ENCODE data around the gene PDP2.

Gene PDP2

DNA sequence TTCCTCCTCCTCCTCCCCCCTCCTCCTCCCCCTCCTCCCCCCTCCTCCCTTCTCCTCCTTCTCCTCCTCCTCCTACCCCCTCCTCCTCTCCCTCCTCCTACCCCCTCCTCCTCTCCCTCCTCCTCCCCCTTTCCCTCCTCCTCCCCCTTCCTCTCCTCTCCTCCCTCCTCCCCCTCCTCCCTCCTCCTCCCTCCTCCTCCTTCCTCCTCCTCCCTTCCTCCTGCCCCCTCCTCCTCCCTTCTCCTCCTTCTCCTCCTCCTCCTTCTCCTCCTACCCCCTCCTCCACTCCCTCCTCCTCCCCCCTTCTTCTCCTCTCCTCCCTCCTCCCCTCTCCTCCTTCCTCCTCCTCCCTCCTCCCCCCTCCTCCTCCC is 6.6 kb upstream of the PDP2 start:
- POLR2A ChIA-PET, result interaction anchor here (1.1 to 1.3 kb wide), 3 partner anchors 17 to 223 kb away, joined by 3 to 13 read pairs (median 4); partner anchors contain the start of gene NAE1
- no peak for DNase-seq (ENCODE audit: extremely low spot score)
- CTCF ChIA-PET, result interaction anchor here (0.5 to 1.6 kb wide), 11 partner anchors 8 to 506 kb away, joined by 3 to 6 read pairs (median 3); no protein-coding TSS in a partner anchor
- TF ChIP-seq ELF4 (IDR thresholded peaks at IDR 0.05) (no peak), FOXK2 (IDR thresholded peaks at IDR 0.05) (no peak), ZNF384 (IDR thresholded peaks at IDR 0.05) (no peak), L3MBTL2 (conservative IDR thresholded peaks at IDR 0.05) (no peak), CTBP1 (IDR thresholded peaks at IDR 0.05; ENCODE audit: borderline replicate concordance) (no peak), ARNT (IDR thresholded peaks at IDR 0.05) (no peak)

DNA sequence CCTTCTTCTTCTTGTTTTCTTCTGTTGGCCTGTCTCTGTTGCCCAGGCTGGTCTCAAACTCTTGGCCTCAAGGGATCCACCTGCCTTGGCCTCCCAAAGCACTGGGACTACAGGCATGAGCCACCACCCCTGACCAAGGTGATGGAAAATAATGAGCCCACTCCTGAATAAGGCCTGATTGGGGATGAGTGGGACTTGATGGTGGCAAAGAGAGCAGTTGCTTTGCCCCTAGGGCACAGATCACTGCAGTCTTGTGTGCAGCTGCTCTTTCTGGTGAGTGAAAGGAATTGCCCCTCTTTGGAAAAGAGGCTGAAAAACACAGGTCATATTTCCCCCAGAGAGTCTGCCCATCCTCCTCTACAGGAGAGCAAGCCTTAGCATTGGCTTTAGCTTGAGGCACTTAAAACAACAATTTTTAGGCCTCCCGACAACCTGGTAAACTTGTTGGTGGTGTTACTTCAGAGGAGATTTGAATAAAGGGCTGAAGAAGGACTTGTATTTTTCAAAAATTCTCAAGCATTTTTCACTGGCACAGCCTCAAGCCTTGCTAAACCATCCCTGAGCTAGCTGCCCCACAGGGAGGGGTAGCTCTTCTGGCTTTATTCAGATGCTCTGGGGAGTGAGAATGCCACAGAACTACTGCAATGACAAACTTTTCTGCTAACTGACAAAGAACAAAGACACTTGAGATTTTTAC is 6.1 kb upstream of the PDP2 start:
- no peak for DNase-seq (ENCODE audit: extremely low spot score)
- TF ChIP-seq TARDBP (IDR thresholded peaks at IDR 0.05) (no peak), BHLHE40 (IDR thresholded peaks at IDR 0.05; ENCODE audit: borderline replicate concordance) (no peak), ELF4 (IDR thresholded peaks at IDR 0.05) (no peak), SUZ12 (IDR thresholded peaks at IDR 0.05) (no peak), LEF1 (IDR thresholded peaks at IDR 0.05; ENCODE audit: borderline replicate concordance) (no peak), FOXK2 (IDR thresholded peaks at IDR 0.05) (no peak)
- ChIA-PET POLR2A (interaction anchor here (0.7 to 1.1 kb wide), 2 partner anchors 43 to 60 kb away, joined by 3 read pairs; partner anchors contain the start of genes CIAO2B and NAE1), CTCF (interaction anchor here (1.1 to 1.5 kb wide), 3 partner anchors 21 to 146 kb away, joined by 4 to 8 read pairs (median 5); partner anchors contain the start of gene NAE1)

DNA sequence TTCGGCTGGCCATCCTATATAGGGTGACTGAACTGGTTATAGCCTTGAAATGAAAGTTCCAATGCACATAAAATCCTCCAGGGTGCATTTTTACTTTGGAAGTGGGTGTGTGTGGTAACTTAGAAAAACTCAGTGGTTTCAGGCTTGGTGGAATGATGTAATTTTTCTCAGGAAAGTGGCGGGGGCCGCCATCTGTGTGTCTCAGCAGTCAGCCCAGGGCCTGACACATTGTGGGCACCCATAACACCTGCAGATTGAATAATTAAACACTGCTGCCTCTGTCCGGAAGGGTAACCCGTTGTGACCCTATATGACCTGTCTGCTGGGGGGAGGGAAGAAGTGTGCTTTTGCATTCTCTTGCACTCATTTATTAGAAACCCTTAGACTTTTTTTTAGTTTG is 2.2 kb upstream of the PDP2 start:
- no peak for DNase-seq (ENCODE audit: extremely low spot score)
- CTCF ChIA-PET, result interaction anchor here (1.1 kb wide), 1 partner anchor 10 kb away, joined by 3 read pairs; no protein-coding TSS in a partner anchor
- POLR2A ChIA-PET, result no interaction called here
- no peak for TF ChIP-seq FOXK2 (IDR thresholded peaks at IDR 0.05)
- no peak for TF ChIP-seq LEF1 (IDR thresholded peaks at IDR 0.05; ENCODE audit: borderline replicate concordance)
- no peak for TF ChIP-seq SUZ12 (IDR thresholded peaks at IDR 0.05)

DNA sequence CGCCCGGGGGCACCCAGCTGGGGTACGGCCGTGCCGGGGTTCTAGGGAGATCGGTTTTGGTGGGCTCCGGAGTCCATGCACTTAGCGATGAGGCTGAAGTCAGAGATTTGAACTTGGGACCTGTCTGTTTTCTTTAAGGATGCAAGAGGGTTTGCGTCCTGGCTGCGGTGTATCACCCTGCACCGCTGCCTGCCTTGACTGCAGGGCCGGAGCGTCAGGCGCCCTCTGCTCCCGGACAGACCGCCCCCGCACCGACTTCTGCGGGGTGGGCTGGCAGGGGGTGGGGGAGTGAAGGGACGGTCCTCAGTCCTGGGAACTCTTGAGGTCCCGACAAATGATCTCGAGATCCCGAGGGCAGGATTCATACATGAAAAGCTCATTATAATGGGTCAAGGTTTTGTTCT is 701 bp downstream of the PDP2 start:
- DNase-seq (ENCODE audit: extremely low spot score), result no peak
- no peak for TF ChIP-seq LEF1 (IDR thresholded peaks at IDR 0.05; ENCODE audit: borderline replicate concordance)
- no peak for TF ChIP-seq NFRKB (IDR thresholded peaks at IDR 0.05)
- no peak for TF ChIP-seq FOXA1 (IDR thresholded peaks at IDR 0.05)
- TF ChIP-seq SP1 (IDR thresholded peaks at IDR 0.05), result no peak
- no peak for TF ChIP-seq ARNT (IDR thresholded peaks at IDR 0.05)
- no peak for TF ChIP-seq TARDBP (IDR thresholded peaks at IDR 0.05)
- no peak for TF ChIP-seq ELF4 (IDR thresholded peaks at IDR 0.05)
- TF ChIP-seq, protein P1, sequence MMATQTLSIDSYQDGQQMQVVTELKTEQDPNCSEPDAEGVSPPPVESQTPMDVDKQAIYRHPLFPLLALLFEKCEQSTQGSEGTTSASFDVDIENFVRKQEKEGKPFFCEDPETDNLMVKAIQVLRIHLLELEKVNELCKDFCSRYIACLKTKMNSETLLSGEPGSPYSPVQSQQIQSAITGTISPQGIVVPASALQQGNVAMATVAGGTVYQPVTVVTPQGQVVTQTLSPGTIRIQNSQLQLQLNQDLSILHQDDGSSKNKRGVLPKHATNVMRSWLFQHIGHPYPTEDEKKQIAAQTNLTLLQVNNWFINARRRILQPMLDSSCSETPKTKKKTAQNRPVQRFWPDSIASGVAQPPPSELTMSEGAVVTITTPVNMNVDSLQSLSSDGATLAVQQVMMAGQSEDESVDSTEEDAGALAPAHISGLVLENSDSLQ (IDR thresholded peaks at IDR 0.05), result no peak
- no peak for TF ChIP-seq BHLHE40 (IDR thresholded peaks at IDR 0.05; ENCODE audit: borderline replicate concordance)
- no peak for TF ChIP-seq SUZ12 (IDR thresholded peaks at IDR 0.05)
- TF ChIP-seq CTBP1 (IDR thresholded peaks at IDR 0.05; ENCODE audit: borderline replicate concordance), result no peak
- TF ChIP-seq FOXM1 (IDR thresholded peaks at IDR 0.05; ENCODE audit: borderline replicate concordance), result no peak
- POLR2A ChIA-PET, result interaction anchor here (0.6 to 2.5 kb wide), 8 partner anchors 8 to 50 kb away, joined by 3 to 8 read pairs (median 4); partner anchors contain the start of gene NAE1
- CTCF ChIA-PET, result interaction anchor here (0.5 to 1.5 kb wide), 8 partner anchors 8 to 272 kb away, joined by 3 to 9 read pairs (median 4); no protein-coding TSS in a partner anchor

DNA sequence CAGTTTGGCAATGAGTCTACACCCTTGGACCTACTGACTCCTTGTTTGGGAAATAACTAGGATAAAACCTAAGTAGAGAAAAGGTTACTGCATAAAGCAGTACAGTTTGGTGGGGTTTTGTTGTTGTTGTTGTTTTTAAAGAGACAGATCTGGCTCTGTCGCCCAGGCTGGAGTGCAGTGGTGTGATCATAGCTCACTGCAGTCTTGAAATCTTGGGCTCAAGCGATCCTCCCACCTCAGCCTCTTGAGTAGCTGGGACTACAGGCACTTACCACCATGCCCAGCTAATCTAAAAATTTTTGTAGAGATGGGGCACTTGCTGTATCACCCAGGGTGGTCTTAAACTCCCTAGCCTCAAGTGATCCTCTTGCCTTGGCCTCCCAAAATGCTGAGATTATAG is 1.2 kb downstream of the PDP2 start:
- TF ChIP-seq CTBP1 (IDR thresholded peaks at IDR 0.05; ENCODE audit: borderline replicate concordance) (no peak), TARDBP (IDR thresholded peaks at IDR 0.05) (no peak)
- peak; percentile 1 for DNase-seq (ENCODE audit: extremely low spot score)
- ChIA-PET CTCF (interaction anchor here (0.8 to 1.5 kb wide), 5 partner anchors 9 to 273 kb away, joined by 3 to 6 read pairs (median 3); no protein-coding TSS in a partner anchor), POLR2A (interaction anchor here (1.0 to 2.5 kb wide), 2 partner anchors 18 to 51 kb away, joined by 3 to 8 read pairs; partner anchors contain the start of gene NAE1)

DNA sequence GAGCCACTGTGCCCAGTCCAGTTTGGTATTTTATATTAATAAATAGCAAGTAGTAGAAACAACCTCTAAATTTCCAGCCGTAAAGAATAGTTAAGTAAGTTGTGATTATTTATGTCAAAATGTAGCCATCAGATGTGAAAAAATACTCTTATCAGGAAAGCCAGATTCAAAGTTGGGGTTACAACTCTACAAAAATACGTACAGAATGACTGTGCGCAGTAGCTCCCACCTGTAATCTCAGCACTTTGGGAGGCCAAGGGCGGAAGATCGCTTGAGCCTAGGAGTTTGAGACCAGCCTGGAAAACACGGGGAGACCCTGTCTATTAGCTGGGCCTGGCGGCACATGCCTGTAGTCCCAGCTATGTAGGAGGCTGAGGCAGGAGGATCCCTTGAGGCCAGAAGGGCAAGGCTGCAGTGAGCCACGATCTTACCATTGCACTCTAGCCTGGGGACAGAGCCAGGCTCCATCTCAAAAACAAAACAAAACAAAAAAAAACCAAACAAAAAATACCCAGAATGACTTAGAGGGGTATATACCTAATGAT is 1.7 kb downstream of the PDP2 start:
- no peak for DNase-seq (ENCODE audit: extremely low spot score)
- POLR2A ChIA-PET, result interaction anchor here (2.5 kb wide), 1 partner anchor 51 kb away, joined by 8 read pairs; the partner anchor contains the start of gene NAE1
- CTCF ChIA-PET, result interaction anchor here (1.0 to 1.4 kb wide), 4 partner anchors 9 to 273 kb away, joined by 3 to 6 read pairs (median 4); no protein-coding TSS in a partner anchor
- TF ChIP-seq HDGF (IDR thresholded peaks at IDR 0.05; ENCODE audit: borderline replicate concordance), result no peak
- TF ChIP-seq ELF4 (IDR thresholded peaks at IDR 0.05), result no peak
- TF ChIP-seq FOXK2 (IDR thresholded peaks at IDR 0.05), result no peak
- no peak for TF ChIP-seq NFRKB (IDR thresholded peaks at IDR 0.05)
- TF ChIP-seq ZNF384 (IDR thresholded peaks at IDR 0.05), result no peak

DNA sequence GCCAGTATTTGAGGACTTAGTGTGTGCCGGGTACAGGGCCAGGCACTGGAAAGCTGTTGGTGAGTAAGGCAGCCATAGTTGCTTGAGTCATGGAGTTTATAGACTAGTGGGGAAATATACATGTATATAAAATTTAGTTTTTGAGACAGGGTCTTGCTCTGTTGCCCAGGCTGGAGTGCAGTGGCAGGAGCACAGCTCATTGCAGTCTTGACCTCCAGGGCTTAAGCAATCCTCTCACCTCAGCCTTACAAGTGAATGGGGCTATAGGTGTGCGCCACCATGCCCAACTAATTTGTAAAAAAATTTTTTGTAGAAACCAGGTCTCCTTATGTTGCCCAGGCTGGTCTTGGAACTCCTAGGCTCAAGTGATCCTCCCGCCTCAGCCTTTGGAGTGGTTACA is 2.4 kb downstream of the PDP2 start:
- DNase-seq (ENCODE audit: extremely low spot score), result no peak
- POLR2A ChIA-PET, result no interaction called here
- no peak for TF ChIP-seq SP1 (IDR thresholded peaks at IDR 0.05)
- no peak for TF ChIP-seq ZNF384 (IDR thresholded peaks at IDR 0.05)
- no peak for TF ChIP-seq NFRKB (IDR thresholded peaks at IDR 0.05)
- no peak for TF ChIP-seq BHLHE40 (IDR thresholded peaks at IDR 0.05; ENCODE audit: borderline replicate concordance)
- no peak for TF ChIP-seq FOXK2 (IDR thresholded peaks at IDR 0.05)
- TF ChIP-seq ELF4 (IDR thresholded peaks at IDR 0.05), result no peak
- TF ChIP-seq ARNT (IDR thresholded peaks at IDR 0.05), result no peak
- no peak for TF ChIP-seq TARDBP (IDR thresholded peaks at IDR 0.05)
- no peak for TF ChIP-seq LEF1 (IDR thresholded peaks at IDR 0.05; ENCODE audit: borderline replicate concordance)
- no peak for TF ChIP-seq CTBP1 (IDR thresholded peaks at IDR 0.05; ENCODE audit: borderline replicate concordance)
- no peak for TF ChIP-seq FOXM1 (IDR thresholded peaks at IDR 0.05; ENCODE audit: borderline replicate concordance)
- no peak for TF ChIP-seq HDGF (IDR thresholded peaks at IDR 0.05; ENCODE audit: borderline replicate concordance)
- no peak for TF ChIP-seq L3MBTL2 (conservative IDR thresholded peaks at IDR 0.05)
- TF ChIP-seq FOXA1 (IDR thresholded peaks at IDR 0.05), result no peak
- no peak for TF ChIP-seq SUZ12 (IDR thresholded peaks at IDR 0.05)
- TF ChIP-seq, protein P1 (IDR thresholded peaks at IDR 0.05), result no peak
- CTCF ChIA-PET, result interaction anchor here (1.0 to 1.3 kb wide), 2 partner anchors 12 to 51 kb away, joined by 3 read pairs; no protein-coding TSS in a partner anchor
